ENCODE measurements around the gene ADORA2A.

Gene ADORA2A

GRCh38 chr22:24429411-24430365, 2.3 kb downstream of the ADORA2A start:
- peaks cover 40% of the 10 kb centered on the region for H3K4me1 ChIP-seq (ENCODE audit: insufficient read depth, low read length)
- no peak overlapping the region for H3K9ac ChIP-seq (ENCODE audit: low read length)
- H3K27ac ChIP-seq (ENCODE audit: low read depth, low read length): no peak overlapping the region

GRCh38 chr22:24430431-24431308, 3.3 kb downstream of the ADORA2A start:
- no peaks in the 10 kb centered on the region for H3K27me3 ChIP-seq (ENCODE audit: control insufficient read depth in 1 of 2, insufficient read depth in 2 of 2, low read length in 2 of 2)
- H3K4me1 ChIP-seq (ENCODE audit: insufficient read depth, low read length): peaks cover 45% of the 10 kb centered on the region
- H3K9ac ChIP-seq (ENCODE audit: low read length): no peak overlapping the region
- no peak overlapping the region for H3K4me3 ChIP-seq (ENCODE audit: low read depth in 1 of 2, low read length in 2 of 2)
- no peaks in the 10 kb centered on the region for H3K9me3 ChIP-seq (ENCODE audit: low read length)
- H3K27ac ChIP-seq (ENCODE audit: low read depth, low read length): no peak overlapping the region
- H3K36me3 ChIP-seq (ENCODE audit: insufficient read depth, low read length): no peaks in the 10 kb centered on the region

More at GRCh38 chr22:24429411-24430365, 2.3 kb downstream of the ADORA2A start:
- Histone ChIP-seq H3K9me3 (ENCODE audit: low read length) (no peaks in the 10 kb centered on the region), H3K36me3 (ENCODE audit: insufficient read depth, low read length) (no peaks in the 10 kb centered on the region), H3K4me3 (ENCODE audit: low read depth in 1 of 2, low read length in 2 of 2) (no peak overlapping the region), H3K27me3 (ENCODE audit: control insufficient read depth in 1 of 2, insufficient read depth in 2 of 2, low read length in 2 of 2) (peaks cover 0 to 4% of the 10 kb centered on the region in 2 donors)

- peaks cover 45% of the 10 kb centered on the region for H3K4me1 ChIP-seq (ENCODE audit: insufficient read depth, low read length)
These were observed 4.1 kb downstream of the ADORA2A start for GRCh38 chr22:24431309-24432034.

GRCh38 chr22:24432059-24432853, 4.9 kb downstream of the ADORA2A start:
- Histone ChIP-seq H3K9ac (ENCODE audit: low read length) (no peak overlapping the region), H3K36me3 (ENCODE audit: insufficient read depth, low read length) (no peaks in the 10 kb centered on the region), H3K27me3 (ENCODE audit: control insufficient read depth in 1 of 2, insufficient read depth in 2 of 2, low read length in 2 of 2) (no peaks in the 10 kb centered on the region), H3K4me1 (ENCODE audit: insufficient read depth, low read length) (peaks cover 45% of the 10 kb centered on the region), H3K27ac (ENCODE audit: low read depth, low read length) (peak overlapping the region; percentile 42), H3K9me3 (ENCODE audit: low read length) (no peaks in the 10 kb centered on the region), H3K4me3 (ENCODE audit: low read depth in 1 of 2, low read length in 2 of 2) (no peak overlapping the region)

More at GRCh38 chr22:24431309-24432034, 4.1 kb downstream of the ADORA2A start:
- peak overlapping the region; percentile 42 for H3K27ac ChIP-seq (ENCODE audit: low read depth, low read length)
- H3K9ac ChIP-seq (ENCODE audit: low read length): no peak overlapping the region
- no peaks in the 10 kb centered on the region for H3K9me3 ChIP-seq (ENCODE audit: low read length)
- H3K27me3 ChIP-seq (ENCODE audit: control insufficient read depth in 1 of 2, insufficient read depth in 2 of 2, low read length in 2 of 2): no peaks in the 10 kb centered on the region
- H3K36me3 ChIP-seq (ENCODE audit: insufficient read depth, low read length): no peaks in the 10 kb centered on the region
- no peak overlapping the region for H3K4me3 ChIP-seq (ENCODE audit: low read depth in 1 of 2, low read length in 2 of 2)

- Histone ChIP-seq H3K4me3 (ENCODE audit: low read depth in 1 of 2, low read length in 2 of 2) (no peak overlapping the region), H3K4me1 (ENCODE audit: insufficient read depth, low read length) (peaks cover 45% of the 10 kb centered on the region), H3K27me3 (ENCODE audit: control insufficient read depth in 1 of 2, insufficient read depth in 2 of 2, low read length in 2 of 2) (no peaks in the 10 kb centered on the region), H3K36me3 (ENCODE audit: insufficient read depth, low read length) (no peaks in the 10 kb centered on the region), H3K27ac (ENCODE audit: low read depth, low read length) (no peak overlapping the region), H3K9ac (ENCODE audit: low read length) (no peak overlapping the region), H3K9me3 (ENCODE audit: low read length) (no peaks in the 10 kb centered on the region)
These were observed 5.8 kb downstream of the ADORA2A start for GRCh38 chr22:24433001-24433827.

- peaks cover 45% of the 10 kb centered on the region for H3K4me1 ChIP-seq (ENCODE audit: insufficient read depth, low read length)
These were observed 6.5 kb downstream of the ADORA2A start for GRCh38 chr22:24433828-24434470.

GRCh38 chr22:24434471-24435322, 7.3 kb downstream of the ADORA2A start:
- H3K4me1 ChIP-seq (ENCODE audit: insufficient read depth, low read length): peaks cover 45% of the 10 kb centered on the region
- H3K4me3 ChIP-seq (ENCODE audit: low read depth in 1 of 2, low read length in 2 of 2): no peak overlapping the region
- peak overlapping the region; percentile 19 for H3K27ac ChIP-seq (ENCODE audit: low read depth, low read length)

More at GRCh38 chr22:24433828-24434470, 6.5 kb downstream of the ADORA2A start:
- no peak overlapping the region for H3K9ac ChIP-seq (ENCODE audit: low read length)
- H3K36me3 ChIP-seq (ENCODE audit: insufficient read depth, low read length): no peaks in the 10 kb centered on the region
- peak overlapping the region; percentile 19 for H3K27ac ChIP-seq (ENCODE audit: low read depth, low read length)
- H3K9me3 ChIP-seq (ENCODE audit: low read length): no peaks in the 10 kb centered on the region
- no peaks in the 10 kb centered on the region for H3K27me3 ChIP-seq (ENCODE audit: control insufficient read depth in 1 of 2, insufficient read depth in 2 of 2, low read length in 2 of 2)
- H3K4me3 ChIP-seq (ENCODE audit: low read depth in 1 of 2, low read length in 2 of 2): no peak overlapping the region

GRCh38 chr22:24435323-24435645, 7.9 kb downstream of the ADORA2A start:
- Histone ChIP-seq H3K27ac (ENCODE audit: low read depth, low read length) (no peak overlapping the region), H3K4me1 (ENCODE audit: insufficient read depth, low read length) (peaks cover 39% of the 10 kb centered on the region), H3K27me3 (ENCODE audit: control insufficient read depth in 1 of 2, insufficient read depth in 2 of 2, low read length in 2 of 2) (no peaks in the 10 kb centered on the region), H3K4me3 (ENCODE audit: low read depth in 1 of 2, low read length in 2 of 2) (no peak overlapping the region), H3K9ac (ENCODE audit: low read length) (no peak overlapping the region), H3K9me3 (ENCODE audit: low read length) (no peaks in the 10 kb centered on the region), H3K36me3 (ENCODE audit: insufficient read depth, low read length) (no peaks in the 10 kb centered on the region)

More at GRCh38 chr22:24434471-24435322, 7.3 kb downstream of the ADORA2A start:
- Histone ChIP-seq H3K9ac (ENCODE audit: low read length) (no peak overlapping the region), H3K36me3 (ENCODE audit: insufficient read depth, low read length) (no peaks in the 10 kb centered on the region), H3K9me3 (ENCODE audit: low read length) (no peaks in the 10 kb centered on the region), H3K27me3 (ENCODE audit: control insufficient read depth in 1 of 2, insufficient read depth in 2 of 2, low read length in 2 of 2) (no peaks in the 10 kb centered on the region)

GRCh38 chr22:24435861-24436371, 8.5 kb downstream of the ADORA2A start:
- Histone ChIP-seq H3K36me3 (ENCODE audit: insufficient read depth, low read length) (no peaks in the 10 kb centered on the region), H3K27ac (ENCODE audit: low read depth, low read length) (no peak overlapping the region), H3K27me3 (ENCODE audit: control insufficient read depth in 1 of 2, insufficient read depth in 2 of 2, low read length in 2 of 2) (no peaks in the 10 kb centered on the region), H3K9me3 (ENCODE audit: low read length) (no peaks in the 10 kb centered on the region), H3K9ac (ENCODE audit: low read length) (no peak overlapping the region), H3K4me1 (ENCODE audit: insufficient read depth, low read length) (peaks cover 35% of the 10 kb centered on the region), H3K4me3 (ENCODE audit: low read depth in 1 of 2, low read length in 2 of 2) (no peak overlapping the region)
